EH (cell line): ENCODE data around the gene ID3.
"Not testable (repeated sequence)": the region's sequence is repeated elsewhere in the genome, so short reads cannot be mapped to it uniquely, and the experiment has no call there.

Source experiments
- DNase-seq: peaks from one replicate; pipeline ENCODE4 v3.0.0-alpha.2; 2015; ENCODE audit warnings: low read depth

The ID3 gene

DNA sequence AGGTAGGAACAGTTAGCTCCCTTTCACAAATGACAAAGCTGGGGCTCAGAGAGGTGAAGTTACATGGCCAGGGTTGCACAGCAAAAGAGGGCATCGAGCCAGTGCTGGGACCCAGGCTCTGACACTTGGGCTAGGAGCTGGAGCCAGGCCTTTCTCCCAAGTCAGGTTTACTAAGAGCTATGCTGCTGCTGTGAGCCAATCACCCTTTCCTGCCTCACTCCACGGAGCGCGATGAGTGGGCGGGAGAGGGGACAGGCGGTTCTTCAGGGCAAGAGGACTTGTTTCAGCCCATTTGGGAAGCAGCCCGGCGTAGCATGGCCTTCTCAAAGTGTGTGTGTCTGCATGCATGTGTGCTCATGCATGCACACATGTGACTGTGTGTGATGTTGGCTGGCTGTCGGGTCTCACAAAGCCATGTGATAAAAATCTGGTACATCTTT is 10.6 kb downstream of the ID3 start:
- DNase-seq, result peak; percentile 54

DNA sequence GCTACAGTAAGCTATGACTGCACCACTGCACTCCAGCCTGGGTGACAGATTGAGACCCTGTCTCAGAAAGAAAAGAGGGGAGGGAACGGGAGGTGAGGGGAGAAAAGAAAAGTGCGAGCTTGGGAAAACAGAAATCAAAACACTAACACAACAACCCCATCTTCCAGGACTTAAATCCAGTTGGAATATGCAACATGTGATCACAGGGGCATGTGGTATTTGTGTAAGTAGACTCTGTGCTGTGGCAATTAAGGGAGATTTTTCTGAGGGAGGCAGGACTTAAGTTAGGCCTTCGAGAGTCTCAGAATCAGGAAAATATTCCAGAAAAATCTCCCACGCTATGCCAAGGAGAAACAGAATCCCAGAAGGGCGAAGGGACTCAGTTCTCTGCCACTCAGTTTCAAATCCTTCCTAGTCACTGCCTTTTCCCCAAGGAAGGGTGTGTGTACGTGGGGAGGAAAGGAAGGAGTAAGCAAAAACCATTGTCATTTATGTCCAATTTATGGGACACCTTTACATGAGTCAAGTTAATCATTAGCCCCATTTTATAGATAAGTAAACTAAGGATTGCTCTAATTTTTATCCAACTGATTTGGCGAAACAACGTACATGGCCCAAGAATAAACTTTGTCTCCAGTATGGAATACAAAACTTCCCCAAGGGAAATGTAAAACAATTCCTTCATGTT is 12.3 kb downstream of the ID3 start:
- DNase-seq, result no peak

DNA sequence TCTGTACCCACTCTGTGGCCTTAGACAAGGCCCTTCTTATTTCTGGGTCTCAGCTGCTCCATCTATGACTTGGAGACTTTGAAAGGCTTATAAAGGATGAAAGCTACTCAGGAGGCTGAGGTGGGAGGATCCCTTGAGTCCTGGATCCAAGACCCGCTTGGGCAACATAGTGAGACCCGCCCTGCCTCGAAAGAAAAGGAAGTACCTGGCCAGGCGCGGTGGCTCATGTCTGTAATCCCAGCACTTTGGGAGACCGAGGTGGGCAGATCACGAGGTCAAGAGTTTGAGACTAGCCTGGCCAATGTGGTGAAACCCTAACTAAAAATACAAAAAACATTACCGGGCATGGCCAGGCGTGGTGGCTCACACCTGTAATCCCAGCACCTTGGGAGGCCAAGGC is 13.4 kb downstream of the ID3 start:
- no peak for DNase-seq

DNA sequence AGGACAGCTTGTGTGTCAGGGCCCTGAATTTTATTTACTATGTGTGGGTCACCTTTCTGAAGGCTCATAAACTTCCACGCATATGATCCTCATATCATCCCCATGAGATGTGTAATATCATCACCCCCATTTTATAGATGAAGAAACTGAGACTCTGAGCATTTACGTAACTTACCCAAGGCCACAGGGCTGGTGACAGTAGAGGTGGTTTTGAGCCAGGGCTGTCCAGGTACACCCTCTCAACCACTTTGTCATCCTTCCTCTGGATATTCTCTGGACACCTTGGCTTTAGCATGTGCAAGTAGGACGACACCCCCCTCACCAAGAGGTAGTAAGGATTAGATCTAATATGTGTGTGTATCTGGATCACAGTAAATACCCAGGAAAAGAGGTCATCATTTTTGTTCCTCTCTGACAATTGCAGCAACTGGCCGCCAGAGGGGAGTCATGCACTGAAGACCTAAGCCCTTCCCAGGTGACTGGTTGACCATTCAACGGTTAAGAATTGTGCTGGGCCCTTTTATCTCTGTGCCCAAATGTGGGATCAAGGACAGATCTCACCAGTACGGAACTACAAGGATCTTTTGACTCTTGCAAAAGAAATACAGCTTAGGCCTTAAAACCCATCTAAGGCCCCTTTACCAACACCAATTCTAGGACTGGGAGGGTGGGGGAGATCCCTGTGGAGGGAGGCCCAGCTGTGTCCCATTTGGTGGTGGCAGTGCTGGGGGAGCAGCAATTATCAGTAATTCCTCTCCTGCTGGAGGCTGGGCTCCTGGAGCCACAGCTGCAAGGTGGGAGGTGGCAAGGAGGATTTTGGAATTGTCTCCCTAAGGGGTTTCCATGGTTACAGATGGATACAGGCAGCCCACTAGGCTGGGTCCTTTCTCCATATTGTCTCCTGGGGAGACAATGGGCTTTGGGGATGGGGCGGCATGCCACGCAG is 14.6 kb downstream of the ID3 start:
- DNase-seq, result peak; percentile 87

DNA sequence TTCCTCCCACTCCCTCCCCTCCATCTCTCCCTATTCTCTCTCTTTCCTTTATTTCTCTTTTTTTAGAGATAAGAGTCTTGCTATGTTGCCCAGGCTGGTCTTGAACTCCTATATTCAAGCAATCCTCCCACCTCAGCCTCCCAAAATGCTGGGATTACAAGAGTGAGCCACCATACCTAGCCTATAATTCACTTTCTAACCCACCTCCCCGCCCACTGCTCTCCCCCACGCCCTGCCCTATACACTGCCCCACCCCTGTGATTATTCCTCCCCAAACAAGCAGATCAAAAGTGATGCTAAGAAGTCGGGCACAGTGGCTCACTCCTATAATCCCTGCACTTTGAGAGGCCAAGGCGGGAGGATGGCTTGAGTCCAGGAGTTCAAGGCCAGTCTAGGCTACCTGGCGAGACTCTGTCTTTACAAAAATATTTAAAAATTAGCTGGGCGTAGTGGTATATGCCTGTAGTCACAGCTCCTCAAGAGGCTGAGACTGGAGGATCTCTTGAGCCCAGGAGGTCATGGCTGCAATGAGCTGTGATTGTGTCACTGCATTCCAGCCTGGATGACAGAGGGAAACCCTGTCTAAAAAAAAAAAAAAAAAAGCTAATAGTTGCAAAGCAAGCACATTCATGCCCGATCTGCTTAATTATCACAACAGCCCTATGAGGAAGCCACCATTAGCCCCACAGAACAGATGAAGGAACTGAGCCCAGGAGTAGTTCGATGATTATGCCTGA is 15.4 kb downstream of the ID3 start:
- DNase-seq, result peak; percentile 75

DNA sequence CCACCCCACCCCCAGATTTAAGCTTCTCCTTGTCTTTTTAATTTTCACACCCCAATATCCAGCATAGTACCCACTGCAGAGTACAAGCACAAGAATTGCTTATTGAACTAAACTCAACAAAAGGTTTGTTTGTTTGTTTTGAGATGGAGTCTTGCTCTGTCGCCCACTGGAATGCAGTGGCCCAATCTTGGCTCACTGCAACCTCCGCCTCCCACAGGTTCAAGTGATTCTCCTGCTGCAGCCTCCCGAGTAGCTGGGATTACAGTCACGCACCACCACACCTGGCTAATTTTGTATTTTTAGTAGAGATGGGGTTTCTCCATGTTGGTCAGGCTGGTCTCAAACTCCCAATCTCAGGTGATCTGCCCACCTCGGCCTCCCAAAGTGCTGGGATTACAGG is 16.4 kb downstream of the ID3 start:
- DNase-seq, result not testable (repeated sequence)

DNA sequence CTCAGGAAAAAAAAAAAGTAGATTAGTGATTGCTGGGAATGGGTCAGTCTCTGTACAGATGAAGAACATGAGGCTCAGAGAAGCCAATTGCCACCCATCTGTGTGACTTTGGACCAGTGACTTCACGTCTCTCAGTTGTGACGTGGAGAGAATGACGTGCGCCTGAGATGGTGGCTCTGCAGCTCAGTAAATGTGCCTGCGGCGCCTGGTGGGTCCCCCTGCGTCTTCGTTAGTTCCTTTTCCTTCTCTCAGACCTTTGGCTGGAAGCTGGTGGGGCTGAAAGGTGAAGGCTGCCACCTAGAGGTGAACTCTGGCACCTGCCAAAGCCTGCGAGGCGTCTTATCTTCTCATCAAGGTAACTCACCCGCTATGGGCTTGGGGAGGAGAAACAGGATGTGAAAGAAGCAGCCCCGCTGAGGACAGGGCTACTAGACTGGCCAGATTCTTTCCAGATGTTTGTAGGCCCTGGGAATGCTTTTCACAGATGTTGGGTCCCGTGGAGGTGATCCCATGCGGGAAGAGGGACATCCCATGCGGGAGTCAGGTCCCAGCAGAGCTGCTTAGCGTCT is 19.5 kb downstream of the ID3 start:
- peak; percentile 92 for DNase-seq

DNA sequence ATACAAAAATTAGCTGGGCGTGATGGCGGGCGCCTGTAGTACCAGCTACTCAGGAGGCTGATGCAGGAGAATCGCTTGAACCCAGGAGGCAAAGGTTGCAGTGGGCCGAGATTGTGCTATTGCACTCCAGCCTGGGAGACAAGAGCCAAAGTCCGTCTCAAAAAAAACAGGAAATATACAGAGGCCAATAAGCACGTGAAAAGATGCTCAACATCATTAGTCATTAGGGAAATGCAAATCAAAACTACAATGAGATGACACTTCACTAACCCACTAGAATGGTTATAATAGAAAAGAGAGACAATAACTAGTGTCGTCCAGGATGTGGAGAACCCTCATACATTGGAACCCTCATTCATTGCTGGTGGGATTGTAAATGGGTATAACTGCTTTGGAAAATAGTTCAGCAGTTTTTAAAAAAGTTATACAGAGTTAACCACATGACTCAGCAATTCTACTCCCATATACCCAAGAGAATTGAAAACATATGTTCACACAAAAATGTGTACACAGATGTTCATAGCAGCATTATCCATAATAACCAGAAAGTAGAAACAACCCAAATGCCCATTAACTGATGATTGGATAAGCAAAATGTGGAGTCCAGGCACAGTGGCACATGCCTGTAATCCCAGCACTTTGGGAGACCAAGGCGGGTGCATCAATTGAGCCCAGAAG is 21.9 kb downstream of the ID3 start:
- peak; percentile 70 for DNase-seq

DNA sequence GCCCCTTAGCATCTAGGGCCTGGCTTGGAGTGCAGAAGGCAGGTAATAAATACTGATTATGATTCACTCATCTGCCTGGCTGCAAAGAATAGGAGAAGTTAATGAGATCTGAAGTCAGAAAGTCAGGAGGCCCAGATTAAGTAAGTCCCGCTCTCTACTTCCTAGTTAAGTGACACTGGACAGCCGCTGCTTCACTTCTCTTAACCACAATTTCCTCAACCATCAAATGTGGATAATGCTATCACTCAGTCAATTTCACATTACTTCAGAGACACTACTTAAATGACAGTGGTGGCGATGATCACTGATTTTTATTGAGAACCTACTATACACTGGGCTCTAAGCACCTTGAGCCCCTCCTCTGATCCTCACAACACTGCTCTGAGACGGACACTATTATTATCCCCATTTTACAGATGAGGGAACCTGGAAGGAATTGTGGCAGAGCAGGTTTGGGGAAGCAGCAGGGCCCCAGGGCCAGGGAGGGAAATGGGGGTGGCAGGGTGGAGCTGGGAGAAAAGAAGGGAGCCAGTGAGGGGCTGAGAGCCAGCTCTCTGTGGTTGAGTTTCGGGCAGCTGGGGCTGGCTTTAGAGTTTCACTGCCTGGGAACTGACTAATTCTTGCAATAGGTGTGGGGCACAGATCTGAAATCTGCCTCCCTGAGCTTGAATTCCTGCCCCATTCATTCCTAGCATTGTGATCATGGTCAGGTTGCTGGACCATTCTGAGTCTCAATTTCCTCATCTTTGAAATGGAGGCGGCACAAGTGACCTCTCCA is 25.9 kb downstream of the ID3 start:
- DNase-seq, result no peak

DNA sequence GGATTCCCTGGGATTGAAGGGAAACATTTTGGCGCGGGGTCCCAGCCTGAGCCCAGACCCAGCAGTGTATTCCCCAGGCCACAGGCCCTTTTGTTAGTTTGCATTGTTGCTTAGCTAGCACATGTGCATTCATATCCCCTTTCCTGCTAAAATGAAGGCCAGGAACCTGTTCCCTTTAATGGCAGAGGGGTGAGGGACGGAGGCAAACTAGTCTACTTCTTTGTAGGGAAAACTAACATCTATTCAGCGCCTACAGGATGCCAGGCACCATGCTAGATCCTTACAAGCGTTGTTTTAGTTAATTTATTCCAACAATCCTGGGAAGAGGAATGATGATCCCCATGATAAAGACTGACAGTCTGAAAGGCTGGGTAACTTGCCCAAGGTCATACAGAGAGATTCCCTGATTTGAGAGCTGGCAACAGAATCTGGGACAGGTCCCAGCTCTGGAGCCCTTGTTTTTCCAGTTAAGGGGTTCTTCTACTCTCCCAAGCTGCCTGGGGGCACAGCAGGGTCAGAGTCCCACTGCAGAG is 27.7 kb downstream of the ID3 start:
- DNase-seq, result no peak

DNA sequence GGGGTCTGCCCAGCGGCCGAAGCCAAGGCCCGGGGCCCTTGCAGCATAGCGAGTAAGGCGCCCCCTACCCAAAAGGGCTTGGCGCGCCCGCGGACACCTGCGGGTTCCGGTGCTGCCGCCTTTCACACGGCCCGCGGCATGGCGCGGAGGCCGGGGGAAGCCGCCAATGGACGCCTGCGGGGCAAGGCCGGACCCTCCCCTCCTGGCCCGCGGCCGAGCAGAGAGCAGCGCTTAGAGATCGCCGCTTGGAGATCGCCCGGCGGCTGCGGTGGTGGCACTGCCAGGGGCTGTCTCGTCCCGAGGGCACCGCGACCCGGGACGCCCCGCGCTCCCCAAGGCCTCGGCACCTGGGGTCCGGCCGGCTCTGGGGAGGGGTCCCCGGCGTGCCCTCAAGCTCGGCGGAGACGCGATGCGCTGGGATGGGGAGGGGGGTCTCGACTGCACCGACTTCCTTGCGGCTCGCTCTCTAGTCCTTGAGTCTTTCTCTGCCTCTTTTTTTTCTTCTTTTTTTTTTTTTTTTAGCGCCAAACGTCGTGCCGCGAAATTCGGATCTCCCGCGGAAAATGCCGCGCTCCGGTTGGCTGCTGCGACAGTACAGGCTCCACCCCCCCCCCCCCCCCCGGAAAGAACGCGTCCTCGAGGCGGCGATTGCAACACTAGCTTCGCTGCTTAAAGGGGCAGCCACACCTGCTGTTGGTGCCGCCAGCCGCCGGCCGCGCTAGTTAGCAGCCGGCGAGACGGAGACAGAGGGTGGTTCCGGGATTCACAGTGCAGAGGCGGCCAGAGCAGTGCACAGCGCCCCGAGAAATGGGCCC is 28.3 kb downstream of the ID3 start, which contains the start of gene E2F2:
Gene E2F2 (minus strand): TSS at position 487 of the 815 bp plus-strand sequence. CDS start 440 bp downstream, at position 47.
- DNase-seq, result peak; percentile 89

DNA sequence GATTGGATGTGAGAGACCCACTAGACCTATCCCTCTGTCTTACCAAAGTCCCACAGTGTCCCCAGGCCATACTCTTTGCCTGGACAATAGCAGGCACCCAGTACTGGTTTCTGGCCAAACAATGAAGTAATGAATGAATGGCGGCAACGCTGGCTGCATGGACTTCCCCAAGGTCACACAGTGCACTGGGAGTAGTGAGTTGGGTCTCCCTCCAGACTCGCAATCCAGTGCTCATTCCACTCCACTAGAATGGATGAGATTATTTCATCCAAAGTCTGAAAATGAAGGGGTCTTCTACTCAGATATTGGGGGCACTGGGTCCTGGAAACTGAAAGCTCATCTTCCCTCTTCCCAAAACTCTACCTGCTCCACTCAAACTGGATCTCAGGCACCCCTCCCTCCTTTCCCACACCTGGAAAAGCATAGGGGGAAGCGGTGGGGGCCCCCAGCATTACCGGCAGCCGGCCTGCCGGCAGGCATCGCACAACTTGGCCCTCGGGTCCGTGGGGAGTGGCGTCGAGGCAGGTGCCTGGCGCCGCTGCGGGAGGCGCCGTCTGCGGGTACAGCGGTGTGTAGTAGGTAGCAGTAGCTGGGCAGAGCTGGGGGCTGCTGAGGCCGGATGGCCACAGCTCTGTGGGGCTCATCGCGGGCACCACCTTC is 29.1 kb downstream of the ID3 start:
- DNase-seq, result no peak

DNA sequence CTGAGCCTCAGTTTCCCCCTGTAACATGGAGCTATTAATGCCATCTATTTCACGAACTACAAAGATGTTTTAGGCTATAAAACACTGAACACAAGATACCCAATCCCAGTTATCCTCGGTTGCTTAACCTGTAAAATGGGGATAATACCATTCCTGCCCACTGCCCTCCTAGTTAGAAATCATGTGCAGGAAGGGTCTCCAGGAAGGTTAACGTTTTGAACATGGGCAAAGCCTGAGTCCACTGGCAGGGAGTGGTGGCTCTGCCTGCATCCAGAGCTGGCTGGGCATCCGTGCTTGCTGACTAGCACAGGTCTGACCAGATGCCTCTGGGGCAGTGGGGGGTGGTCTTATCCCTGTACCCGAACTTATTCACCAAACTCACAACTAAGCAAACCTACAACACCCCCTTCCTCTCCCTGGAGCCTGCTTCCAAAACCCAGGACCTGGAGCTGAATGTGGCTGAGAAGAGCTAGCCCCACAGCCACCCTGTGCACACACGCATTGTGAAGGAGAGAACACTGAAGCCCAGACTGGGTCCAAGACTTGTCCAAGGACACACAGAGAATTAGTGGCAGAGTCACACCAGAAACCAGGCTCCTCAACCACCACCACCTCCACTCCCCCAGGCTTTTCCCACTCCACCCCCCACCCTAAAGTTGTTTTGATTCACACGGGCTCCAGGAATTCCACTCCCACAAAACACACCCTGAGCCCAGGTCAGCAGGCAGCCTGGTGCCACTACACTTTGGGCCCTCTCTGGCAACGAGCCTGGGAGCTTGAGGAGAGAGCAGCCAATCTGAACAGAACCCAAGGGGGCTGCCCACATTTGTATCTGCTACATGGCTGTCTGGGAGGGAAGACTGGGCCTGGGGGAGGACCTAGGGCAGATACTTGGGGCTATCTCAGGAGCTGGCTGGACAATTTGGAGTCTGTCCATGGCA is 29.9 kb downstream of the ID3 start:
- no peak for DNase-seq

DNA sequence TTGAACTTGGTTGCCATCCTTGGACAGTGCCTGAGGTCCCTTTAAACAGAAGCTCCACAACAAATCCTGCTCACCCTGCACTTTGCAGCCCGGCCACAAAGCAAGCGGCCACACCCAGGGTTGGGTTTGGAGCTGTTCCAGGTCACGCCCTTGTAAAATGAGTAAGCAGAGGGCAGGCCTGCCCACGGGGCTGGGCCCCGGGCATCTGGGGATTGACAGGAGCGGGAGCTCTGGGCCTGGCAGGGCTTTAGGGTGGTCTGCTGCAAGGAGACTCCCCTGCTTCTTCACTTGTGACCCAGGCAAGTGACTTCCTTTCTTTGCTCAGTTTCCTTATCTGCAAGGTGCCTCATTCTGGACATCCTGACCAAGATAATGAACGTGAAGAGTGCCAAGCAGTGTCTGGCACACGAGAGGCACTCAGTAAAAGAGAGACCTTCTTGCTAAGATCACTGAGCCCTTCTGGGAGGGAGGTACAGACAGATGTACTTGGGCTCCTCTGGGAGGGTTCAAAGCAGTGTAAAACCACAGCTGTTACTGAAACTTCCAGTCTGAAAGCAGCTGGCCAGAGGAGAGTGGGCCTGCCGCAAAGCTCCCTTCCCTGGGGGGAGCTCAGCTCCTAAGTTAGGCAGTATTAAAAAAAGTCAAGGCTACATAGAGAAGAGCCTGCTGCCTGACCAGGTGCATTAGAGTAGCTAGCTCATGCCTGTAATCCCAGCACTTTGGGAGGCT is 30.9 kb downstream of the ID3 start:
- DNase-seq, result peak; percentile 83

DNA sequence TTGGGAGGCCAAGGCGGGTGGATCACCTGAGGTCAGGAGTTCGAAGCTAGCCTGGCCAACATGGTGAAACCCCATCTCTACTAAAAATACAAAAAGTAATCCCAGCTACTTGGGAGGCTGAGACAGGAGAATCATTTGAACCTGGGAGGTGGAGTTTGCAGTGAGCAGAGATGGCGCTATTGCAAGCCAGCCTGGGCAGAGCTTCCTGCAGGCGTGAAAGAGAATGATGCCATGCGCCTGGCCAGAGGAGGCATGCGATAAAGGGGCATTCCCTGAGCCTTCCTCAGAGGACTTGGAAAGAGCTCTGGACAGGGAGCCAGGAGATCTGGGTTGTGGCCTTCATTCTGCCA is 31.4 kb downstream of the ID3 start:
- no peak for DNase-seq

DNA sequence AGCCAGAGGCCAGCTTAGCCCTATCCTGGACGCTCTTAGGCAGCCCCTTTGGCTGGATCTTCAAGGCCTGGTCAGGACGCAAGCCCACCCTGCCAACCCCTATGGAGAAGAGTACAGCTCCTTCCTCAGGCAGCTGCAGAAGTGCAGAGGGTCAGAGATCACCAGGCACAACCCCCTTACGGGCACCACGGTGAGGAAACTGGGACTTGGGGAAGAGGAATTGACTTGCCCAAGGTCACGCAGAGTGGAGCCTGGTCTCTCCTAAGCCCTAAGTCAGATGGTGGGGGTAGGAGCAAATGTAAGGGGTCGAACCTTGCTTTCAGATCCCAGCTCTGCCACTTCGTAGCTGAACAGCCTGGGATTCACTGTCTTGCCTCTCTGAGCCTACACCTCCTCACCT is 31.9 kb downstream of the ID3 start:
- no peak for DNase-seq

DNA sequence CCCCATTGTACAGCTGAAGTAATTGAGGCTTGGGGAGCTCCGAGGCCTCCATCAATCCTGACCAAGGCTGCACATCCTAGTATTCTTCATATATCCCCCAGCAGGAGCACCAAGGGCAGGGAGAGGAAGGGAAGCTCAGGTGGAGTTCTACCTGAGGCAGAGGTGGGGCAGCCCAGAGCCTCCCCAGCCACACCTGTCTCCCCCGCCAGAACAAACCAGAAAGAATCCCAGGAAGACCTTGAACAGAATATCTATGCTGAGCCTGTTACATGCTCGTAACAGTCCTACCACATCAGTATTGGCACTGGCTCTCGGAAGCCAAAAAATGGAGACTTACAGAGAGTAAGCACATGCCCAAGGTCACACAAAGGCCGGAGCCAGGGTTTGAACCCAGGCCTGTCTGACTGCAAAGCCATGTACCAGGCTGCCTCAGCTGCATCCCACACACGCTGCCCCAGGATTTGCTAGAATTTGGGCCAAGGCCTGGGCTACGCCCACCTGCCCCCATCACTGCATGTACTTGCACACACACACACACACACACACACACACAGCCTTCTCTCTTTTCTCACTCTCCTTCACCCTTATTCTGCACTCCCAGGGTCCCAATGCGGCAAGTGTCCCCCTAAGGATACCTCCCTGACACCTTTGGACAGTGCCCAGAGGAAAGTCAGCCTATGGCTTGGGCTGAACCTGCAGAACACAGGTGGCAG is 32.8 kb downstream of the ID3 start:
- DNase-seq, result no peak
